ENCODE results near the gene CCND2. TPM values are rescaled to one million over a fixed set of nuclear protein-coding genes. Genes with fewer than 3 reads are reported as not detected.

CCND2 gene
- total RNA-seq, 1 experiment from 2014 or later = 70.9 TPM

- no peak for TF ChIP-seq CTCF (IDR thresholded peaks at IDR 0.05; ENCODE audit: unreplicated experiment)
- Mint-ChIP-seq H3K27me3 (ENCODE audit: insufficient read depth, unreplicated experiment) (peaks cover 93% of the 10 kb centered on the region), H3K4me1 (ENCODE audit: insufficient read depth, unreplicated experiment) (peaks cover 12% of the 10 kb centered on the region), H3K36me3 (ENCODE audit: insufficient read depth, unreplicated experiment) (peaks cover 6% of the 10 kb centered on the region), H3K9me3 (ENCODE audit: unreplicated experiment) (no peaks in the 10 kb centered on the region), H3K27ac (ENCODE audit: low read depth, unreplicated experiment) (no peak overlapping the region), H3K4me3 (ENCODE audit: unreplicated experiment) (no peak overlapping the region)
- intact Hi-C loops (cut with micrococcal nuclease) = no loop called here
- CTCF ChIA-PET = interaction anchor here (0.6 to 1.8 kb wide), 3 partner anchors 13 to 162 kb away, joined by 3 to 9 read pairs (median 6); no protein-coding TSS in a partner anchor
- DNase-seq (ENCODE audit: unreplicated experiment) = no peak
- POLR2A ChIA-PET = interaction anchor here (0.6 to 0.9 kb wide), 2 partner anchors 136 to 341 kb away, joined by 3 to 4 read pairs; no protein-coding TSS in a partner anchor
- no TSS peak for BruUV-seq (replicated peaks)
Observed at GRCh38 chr12:4269279-4269991, 4.1 kb upstream of the CCND2 start.

- no peak overlapping the region for H3K27ac Mint-ChIP-seq (ENCODE audit: low read depth, unreplicated experiment)
- intact Hi-C loops (cut with micrococcal nuclease) = no loop called here
- peaks cover 12% of the 10 kb centered on the region for H3K36me3 Mint-ChIP-seq (ENCODE audit: insufficient read depth, unreplicated experiment)
- no peak for DNase-seq (ENCODE audit: unreplicated experiment)
- peaks cover 85% of the 10 kb centered on the region for H3K27me3 Mint-ChIP-seq (ENCODE audit: insufficient read depth, unreplicated experiment)
- no TSS peak for BruUV-seq (replicated peaks)
- H3K4me3 Mint-ChIP-seq (ENCODE audit: unreplicated experiment) = peak overlapping the region; percentile 79
- no peak for TF ChIP-seq CTCF (IDR thresholded peaks at IDR 0.05; ENCODE audit: unreplicated experiment)
- H3K9me3 Mint-ChIP-seq (ENCODE audit: unreplicated experiment) = no peaks in the 10 kb centered on the region
- POLR2A ChIA-PET = interaction anchor here (0.7 to 0.9 kb wide), 2 partner anchors 137 to 388 kb away, joined by 3 read pairs; no protein-coding TSS in a partner anchor
- peaks cover 12% of the 10 kb centered on the region for H3K4me1 Mint-ChIP-seq (ENCODE audit: insufficient read depth, unreplicated experiment)
- CTCF ChIA-PET = interaction anchor here (1.8 kb wide), 1 partner anchor 163 kb away, joined by 9 read pairs; no protein-coding TSS in a partner anchor
Observed at GRCh38 chr12:4270016-4270830, 3.3 kb upstream of the CCND2 start.

- Mint-ChIP-seq H3K27me3 (ENCODE audit: insufficient read depth, unreplicated experiment) (peaks cover 83% of the 10 kb centered on the region), H3K9me3 (ENCODE audit: unreplicated experiment) (no peaks in the 10 kb centered on the region), H3K27ac (ENCODE audit: low read depth, unreplicated experiment) (no peak overlapping the region), H3K4me3 (ENCODE audit: unreplicated experiment) (peak overlapping the region; percentile 79), H3K4me1 (ENCODE audit: insufficient read depth, unreplicated experiment) (peaks cover 12% of the 10 kb centered on the region), H3K36me3 (ENCODE audit: insufficient read depth, unreplicated experiment) (peaks cover 19% of the 10 kb centered on the region)
- POLR2A ChIA-PET = interaction anchor here (0.7 to 1.3 kb wide), 3 partner anchors 239 to 389 kb away, joined by 3 to 5 read pairs (median 4); no protein-coding TSS in a partner anchor
- BruUV-seq (replicated peaks) = no TSS peak
- no peak for DNase-seq (ENCODE audit: unreplicated experiment)
- intact Hi-C loops (cut with micrococcal nuclease) = no loop called here
- CTCF ChIA-PET = interaction anchor here (0.7 to 3.6 kb wide), 5 partner anchors 20 to 387 kb away, joined by 3 to 19 read pairs (median 4); no protein-coding TSS in a partner anchor
- no peak for TF ChIP-seq CTCF (IDR thresholded peaks at IDR 0.05; ENCODE audit: unreplicated experiment)
Observed at GRCh38 chr12:4270831-4271716, 2.5 kb upstream of the CCND2 start.
